Ovary (tissue), 9 donors: ENCODE measurements around the gene VASP. TPM values are rescaled to one million over a fixed set of nuclear protein-coding genes. Genes with fewer than 3 reads are reported as not detected.

Source experiments
- DNase-seq, 5 donors: peaks; one replicate each; pipeline ENCODE4 v3.0.0-alpha.2; 2019 to 2020
- H3K27ac ChIP-seq, 2 donors: fragments of 200-600 bp; one replicate each; pipeline versions ENCODE4 v1.5.1 to v1.8.0; 2019 to 2022
- H3K27me3 ChIP-seq: fragments of 200-600 bp; one replicate; pipeline ENCODE4 v1.8.0; 2022
- H3K36me3 ChIP-seq: fragments of 200-600 bp; sonication (generic); one replicate; pipeline ENCODE4 v1.5.1; 2019
- H3K4me1 ChIP-seq: one replicate; pipeline ENCODE4 v1.8.1; 2013; ENCODE audit warnings: mild to moderate bottlenecking, moderate library complexity; ENCODE audit not compliant: insufficient read depth
- H3K4me3 ChIP-seq: fragments of 200-600 bp; sonication (generic); one replicate; pipeline ENCODE4 v1.5.1; 2017
- H3K9me3 ChIP-seq, 2 donors: fragments of 200-600 bp in 1 of 2; sonication (generic) in 1 of 2; one replicate each; pipeline versions ENCODE4 v1.5.1 to v1.8.1; 2013 to 2019; ENCODE audit warnings: mild to moderate bottlenecking in 1 of 2, moderate library complexity in 1 of 2
- CTCF ChIP-seq, 3 donors: fragments of 450-650 bp in 2 of 3; fragments of 200-600 bp in 1 of 3; IDR thresholded peaks; one replicate each; pipeline versions ENCODE4 v1.5.1 to v1.8.0; 2016 to 2022; ENCODE audit warnings: antibody characterized with exemption in 3 of 3, mild to moderate bottlenecking in 1 of 3
- EP300 ChIP-seq: sonication (generic); formaldehyde crosslinking; IDR thresholded peaks from one replicate; pipeline ENCODE4 v1.6.1; 2017; ENCODE audit warnings: antibody characterized with exemption
- POLR2A ChIP-seq: fragments of 450-650 bp; IDR thresholded peaks from one replicate; pipeline ENCODE4 v1.6.1; 2017; ENCODE audit warnings: antibody characterized with exemption, mild to moderate bottlenecking, moderate library complexity
- WGBS, 3 donors: extraction: QIAGEN DNeasy Blood & Tissue Kit in 1 of 3; methylation state at CpG; one replicate each; pipeline versions ENCODE4 v1.1.5 to v1.1.7; 2013 to 2017; 5-methylcytosine and 5-hydroxymethylcytosine counted together
- intact Hi-C, 4 donors: fragments of 100-400 bp; cut with DNase I; formaldehyde crosslinking; loops; one replicate each; pipeline versions ENCODE4 v1.11.0 to v1.15.1; 2022 to 2023
- polyA plus RNA-seq, 2 donors: library from polyadenylated mRNA; stranded (reverse); fragments of 200-250 nt in 1 of 2; fragments of 350-450 nt in 1 of 2; fragmentation: Illumina TruSeq in 1 of 2; extraction: RNeasy Lipid Tissue Mini Kit (QIAGEN cat#74804) in 1 of 2; gene quantifications; one replicate each; pipeline ENCODE4 v1.2.3, GENCODE V29; 2013 to 2014
- total RNA-seq, 7 donors: library from RNA; depleted of rRNA in 2 of 7; stranded (reverse); fragments of >200 nt in 2 of 7; fragmentation: NEBNext Ultra II Directional in 3 of 7; extraction: Animal tissue kit (Norgen Biotek cat#: 25700) in 3 of 7; gene quantifications; one replicate each; pipeline versions ENCODE4 v1.1.0 to v1.2.4, GENCODE V29; 2016 to 2023
- donor health status: DM: no; HTN: no; CAD: no; lungs with moderate emphysema.
- donor health status: DM: no; HTN: no; CAD: no.
- donor health status: Bipolar disorder and iron deficiency.
- donor health status: DM: yes; HTN: yes; CAD: no.
- donor health status: DM: no; HTN: no; CAD: no.
- donor health status: DM: yes; HTN: yes; CAD: no.

VASP gene
- total and polyA plus RNA-seq, 9 donors = 15.7 to 83.2 (median 49.0) TPM

GRCh38 chr19:45502111-45502510, 5.2 kb upstream of the VASP start:
- Histone ChIP-seq H3K36me3 (no peaks in the 10 kb centered on the region), H3K27ac (no peak overlapping the region), H3K27me3 (no peaks in the 10 kb centered on the region), H3K4me1 (peaks cover 7% of the 10 kb centered on the region), H3K9me3 (no peaks in the 10 kb centered on the region), H3K4me3 (no peak overlapping the region)
- 57 to 62% (median 62%) methylated on average over 5 of the region's 5 CpGs for WGBS, 3 donors
- intact Hi-C loops = no loop called here
- TF ChIP-seq EP300 (no peak), CTCF (IDR thresholded peaks at IDR 0.05) (no peak), POLR2A (no peak)
- DNase-seq = no peak

GRCh38 chr19:45503909-45504308, 3.4 kb upstream of the VASP start:
- intact Hi-C loops = no loop called here
- Histone ChIP-seq H3K27ac (no peak overlapping the region), H3K27me3 (no peaks in the 10 kb centered on the region), H3K4me1 (peaks cover 7% of the 10 kb centered on the region), H3K9me3 (no peaks in the 10 kb centered on the region), H3K36me3 (no peaks in the 10 kb centered on the region), H3K4me3 (no peak overlapping the region)
- 79 to 87% (median 82%) methylated on average over 9 of the region's 9 CpGs for WGBS, 3 donors
- DNase-seq = no peak
- TF ChIP-seq CTCF (IDR thresholded peaks at IDR 0.05) (no peak), EP300 (no peak), POLR2A (no peak)

- intact Hi-C loops = loop anchor here in 1 of 4 donors (5.0 kb wide), 1 partner anchor 277 kb away; the partner anchor contains the start of gene DMPK
- Histone ChIP-seq H3K4me3 (no peak overlapping the region), H3K4me1 (peaks cover 9% of the 10 kb centered on the region), H3K36me3 (no peaks in the 10 kb centered on the region), H3K9me3 (no peaks in the 10 kb centered on the region), H3K27ac (peak overlapping the region in 1 of 2 donors; percentile 50), H3K27me3 (no peaks in the 10 kb centered on the region)
- DNase-seq = no peak
- 63 to 79% (median 70%) methylated on average over 8 of the region's 8 CpGs for WGBS, 3 donors
- TF ChIP-seq EP300 = no peak
- TF ChIP-seq CTCF (IDR thresholded peaks at IDR 0.05) = no peak
- no peak for TF ChIP-seq POLR2A
These were observed 1.9 kb upstream of the VASP start for GRCh38 chr19:45505151-45505995.

GRCh38 chr19:45505996-45506245, 1.4 kb upstream of the VASP start:
- H3K4me3 ChIP-seq = peak overlapping the region; percentile 94
- H3K27me3 ChIP-seq = no peaks in the 10 kb centered on the region
- TF ChIP-seq EP300 = no peak
- TF ChIP-seq POLR2A = no peak
- TF ChIP-seq CTCF (IDR thresholded peaks at IDR 0.05) = no peak
- peak overlapping the region; percentile 50 to 67 for H3K27ac ChIP-seq
- H3K4me1 ChIP-seq = peaks cover 9% of the 10 kb centered on the region
- DNase-seq = no peak
- H3K36me3 ChIP-seq = no peaks in the 10 kb centered on the region
- H3K9me3 ChIP-seq = no peaks in the 10 kb centered on the region
- intact Hi-C loops = loop anchor here in 1 of 4 donors (5.0 kb wide), 1 partner anchor 276 kb away; the partner anchor contains the start of gene DMPK
- WGBS, 3 donors = 23 to 42% (median 29%) methylated on average over 5 of the region's 5 CpGs
